HepG2 (cell line): Measurements from ENCODE around the gene CHCT1. TPM values are rescaled to one million over a fixed set of nuclear protein-coding genes. Genes with fewer than 3 reads are reported as not detected.
A peak's percentile ranks its signal among the peaks of the same experiment; 100 is the strongest.

Experiments used
- BORCS8-MEF2B ChIP-seq: sonication (generic); formaldehyde crosslinking; IDR thresholded peaks from 2 replicates; pipeline ENCODE4 v1.8.0; 2022; ENCODE audit warnings: mild to moderate bottlenecking, missing genetic modification reagents
- CBX2 ChIP-seq, 2 experiments: fragments of 200-600 bp in 1 of 2; sonication (generic); formaldehyde crosslinking in 1 of 2; IDR thresholded peaks; 2 replicates each; pipeline versions ENCODE4 v1.7.0 to v1.8.1; 2018 to 2022; ENCODE audit warnings: low read depth in 2 of 2, low read length in 1 of 2, mild to moderate bottlenecking in 1 of 2, missing genetic modification reagents in 1 of 2
- ERF ChIP-seq: IDR thresholded peaks from 2 replicates; pipeline ENCODE4 v1.6.1; 2018; ENCODE audit warnings: missing biosample characterization, missing genetic modification reagents
- ETV6 ChIP-seq: sonication (generic); formaldehyde crosslinking; conservative IDR thresholded peaks from 2 replicates; pipeline ENCODE4 v1.4.0; 2020; ENCODE audit warnings: missing genetic modification reagents
- GTF3A ChIP-seq: sonication (generic); formaldehyde crosslinking; conservative IDR thresholded peaks from 2 replicates; pipeline ENCODE4 v1.4.0; 2020; ENCODE audit warnings: mild to moderate bottlenecking, missing genetic modification reagents
- GZF1 ChIP-seq: sonication (generic); formaldehyde crosslinking; IDR thresholded peaks from 2 replicates; pipeline ENCODE4 v1.5.1; 2020; ENCODE audit warnings: mild to moderate bottlenecking, missing genetic modification reagents
- HDAC6 ChIP-seq: fragments of 200-600 bp; sonication (generic); IDR thresholded peaks from 2 replicates; pipeline ENCODE4 v1.7.0; 2017; ENCODE audit warnings: mild to moderate bottlenecking, antibody characterized with exemption, low read length, low read depth
- JUND ChIP-seq: sonication (generic); formaldehyde crosslinking; IDR thresholded peaks from 2 replicates; pipeline ENCODE4 v1.8.0; 2022; ENCODE audit warnings: mild to moderate bottlenecking, missing genetic modification reagents
- KLF16 ChIP-seq, 2 experiments: sonication (generic) in 1 of 2; formaldehyde crosslinking in 1 of 2; IDR thresholded peaks; 2 replicates each; pipeline versions ENCODE4 v1.6.1 to v1.8.0; 2016 to 2023; ENCODE audit warnings: missing genetic modification reagents in 2 of 2, missing compliant biosample characterization in 1 of 2
- MTF2 ChIP-seq: sonication (generic); formaldehyde crosslinking; IDR thresholded peaks from 2 replicates; pipeline ENCODE4 v1.5.0; 2020; ENCODE audit warnings: missing genetic modification reagents, borderline replicate concordance
- PHF8 ChIP-seq: sonication (generic); formaldehyde crosslinking; IDR thresholded peaks from 2 replicates; pipeline ENCODE4 v1.5.0; 2020; ENCODE audit warnings: missing genetic modification reagents
- RORA ChIP-seq: sonication (generic); formaldehyde crosslinking; IDR thresholded peaks from 2 replicates; pipeline ENCODE4 v1.5.0; 2020; ENCODE audit warnings: mild to moderate bottlenecking, missing genetic modification reagents, moderate library complexity
- SAFB2 ChIP-seq: sonication (generic); formaldehyde crosslinking; IDR thresholded peaks from 2 replicates; pipeline ENCODE4 v1.5.1; 2020; ENCODE audit warnings: missing genetic modification reagents, low read depth, mild to moderate bottlenecking, borderline replicate concordance
- SCMH1 ChIP-seq: sonication (generic); formaldehyde crosslinking; IDR thresholded peaks from 2 replicates; pipeline ENCODE4 v1.9.0; 2021; ENCODE audit warnings: missing genetic modification reagents, mild to moderate bottlenecking, borderline replicate concordance
- SMARCE1 ChIP-seq: fragments of 450-650 bp; IDR thresholded peaks from 2 replicates; pipeline ENCODE4 v1.6.1; 2017; ENCODE audit warnings: borderline replicate concordance
- SNAPC2 ChIP-seq: sonication (generic); formaldehyde crosslinking; IDR thresholded peaks from 2 replicates; pipeline ENCODE4 v1.8.1; 2022; ENCODE audit warnings: mild to moderate bottlenecking, missing genetic modification reagents
- SNRNP70 ChIP-seq: fragments of 200-400 bp; formaldehyde crosslinking; IDR thresholded peaks from 2 replicates; pipeline ENCODE4 v1.6.1; 2017; ENCODE audit warnings: mild to moderate bottlenecking, low read depth, low read length, moderate library complexity
- SOX6 ChIP-seq, 2 experiments: fragments of 450-650 bp in 1 of 2; sonication (generic) in 1 of 2; formaldehyde crosslinking in 1 of 2; IDR thresholded peaks; 2 replicates each; pipeline versions ENCODE4 v1.4.0 to v1.6.1; 2017 to 2020; ENCODE audit warnings: antibody characterized with exemption in 1 of 2, mild to moderate bottlenecking in 1 of 2, missing genetic modification reagents in 1 of 2
- TAF1 ChIP-seq: sonication (generic); formaldehyde crosslinking; IDR thresholded peaks from 2 replicates; pipeline ENCODE4 v1.4.0; 2020; ENCODE audit warnings: missing genetic modification reagents
- USF2 ChIP-seq, 2 experiments: sonication (generic) in 1 of 2; formaldehyde crosslinking in 1 of 2; IDR thresholded peaks; 2 replicates each; pipeline versions ENCODE4 v1.5.1 to v1.6.1; 2011 to 2020; ENCODE audit warnings: borderline replicate concordance in 1 of 2, low read depth in 1 of 2, low read length in 1 of 2, mild to moderate bottlenecking in 1 of 2, missing genetic modification reagents in 1 of 2, moderate library complexity in 1 of 2
- ZFP36L1 ChIP-seq: sonication (generic); formaldehyde crosslinking; IDR thresholded peaks from 2 replicates; pipeline ENCODE4 v1.8.0; 2022; ENCODE audit warnings: mild to moderate bottlenecking, missing genetic modification reagents, moderate library complexity
- ZFP90 ChIP-seq: sonication (generic); formaldehyde crosslinking; IDR thresholded peaks from 2 replicates; pipeline ENCODE4 v1.8.0; 2022; ENCODE audit warnings: missing genetic modification reagents, mild to moderate bottlenecking, inconsistent platforms, borderline replicate concordance
- ZNF550 ChIP-seq: sonication (generic); formaldehyde crosslinking; IDR thresholded peaks from 2 replicates; pipeline ENCODE4 v1.4.0; 2020; ENCODE audit warnings: mild to moderate bottlenecking, missing genetic modification reagents, borderline replicate concordance
- ZNF710 ChIP-seq: sonication (generic); formaldehyde crosslinking; IDR thresholded peaks from 2 replicates; pipeline ENCODE4 v1.5.0; 2020; ENCODE audit warnings: mild to moderate bottlenecking, missing genetic modification reagents, borderline replicate concordance
- ZNF713 ChIP-seq: sonication (generic); formaldehyde crosslinking; IDR thresholded peaks from 2 replicates; pipeline ENCODE4 v1.4.0; 2020; ENCODE audit warnings: mild to moderate bottlenecking, missing genetic modification reagents
- ZNF746 ChIP-seq: sonication (generic); formaldehyde crosslinking; IDR thresholded peaks from 2 replicates; pipeline ENCODE4 v1.8.0; 2022; ENCODE audit warnings: mild to moderate bottlenecking, missing genetic modification reagents
- polyA plus RNA-seq, 8 experiments: library from polyadenylated mRNA; depleted of rRNA in 3 of 8; stranded (reverse) in 7 of 8; unstranded in 1 of 8; fragments of >200 nt; fragmentation: Illumina TruSeq in 4 of 8; extraction: Trizol in 4 of 8; gene quantifications; 2 replicates each; pipeline versions ENCODE4 v1.2.1 to v1.2.3, GENCODE V29; 2011 to 2016; ENCODE audit warnings: low read depth in 4 of 8, missing spikeins in 1 of 8, mixed read lengths in 1 of 8; ENCODE audit not compliant: insufficient read depth in 1 of 8
- total RNA-seq, 5 experiments: library from RNA; depleted of rRNA; stranded (reverse); fragments of >200 nt; fragmentation: Illumina TruSeq; extraction: Trizol; gene quantifications; 2 replicates each; pipeline ENCODE4 v1.2.3, GENCODE V29; 2016; ENCODE audit warnings: low read depth in 1 of 5

The CHCT1 gene
- total and polyA plus RNA-seq, 2 of the 13 experiments (the other 11 are each of a cell fraction or from before 2014, with no cell fraction given) = not detected

GRCh38 chr17:60392042-60392844 lies 30.0 kb upstream of the CHCT1 start, which contains the start of gene USP32 (continued):
- TF ChIP-seq PHF8 (CRISPR knock-in tag) (peak; percentile 62), RORA (CRISPR knock-in tag) (no peak), SOX6 (IDR thresholded peaks at IDR 0.05) (no peak), SOX6 (CRISPR knock-in tag; IDR thresholded peaks at IDR 0.05) (peak; percentile 86), ZNF710 (CRISPR knock-in tag) (no peak; the same call in 1 of the 2 replicates), MTF2 (CRISPR knock-in tag) (no peak), KLF16 (CRISPR knock-in tag; IDR thresholded peaks at IDR 0.05) (peak; percentile 71 to 95; a peak in 3 of 4 replicates), SCMH1 (no peak), JUND (CRISPR knock-in tag) (no peak), GZF1 (peak; percentile 41; the same call in 1 of the 2 replicates), CBX2 (IDR thresholded peaks at IDR 0.05; ENCODE audit: low read depth, low read length) (no peak), CBX2 (CRISPR knock-in tag; IDR thresholded peaks at IDR 0.05; ENCODE audit: low read depth) (no peak), ERF (CRISPR knock-in tag) (peak; percentile 85), USF2 (IDR thresholded peaks at IDR 0.05; ENCODE audit: low read depth, low read length) (peak; percentile 88), USF2 (CRISPR knock-in tag; IDR thresholded peaks at IDR 0.05; ENCODE audit: borderline replicate concordance) (peak; percentile 90; the same call in 1 of the 2 replicates), TAF1 (peak; percentile 70), ZNF550 (no peak), ETV6 (CRISPR knock-in tag) (peak; percentile 65; the same call in 1 of the 2 replicates), HDAC6 (no peak), SNAPC2 (CRISPR knock-in tag) (peak; percentile 86; the same call in 1 of the 2 replicates), BORCS8-MEF2B (peak; percentile 78), SAFB2 (CRISPR knock-in tag) (peak; percentile 45; the same call in 1 of the 2 replicates), ZFP90 (no peak), ZNF746 (CRISPR knock-in tag) (peak; percentile 81; the same call in 1 of the 2 replicates), ZFP36L1 (no peak), SNRNP70 (no peak), SMARCE1 (no peak), GTF3A (CRISPR knock-in tag) (peak; percentile 23), ZNF713 (no peak; the same call in 1 of the 2 replicates)
